Measurements from ENCODE around the gene DCDC2C.

Gene DCDC2C

GRCh38 chr2:3703757-3704355, 481 bp downstream of the DCDC2C start:
- DNase-seq (ENCODE audit: low spot score) (no peak), ATAC-seq (ENCODE audit: low read depth) (peak; percentile 10; the same call in 1 of the 3 replicates)
- Histone ChIP-seq H3K9me3 (ENCODE audit: severe bottlenecking) (no peaks in the 10 kb centered on the region), H3K36me3 (ENCODE audit: low read depth) (no peaks in the 10 kb centered on the region; the same call in 1 of the 2 replicates), H3K27ac (ENCODE audit: poor library complexity, severe bottlenecking) (no peak overlapping the region), H3K4me3 (ENCODE audit: severe bottlenecking) (no peak overlapping the region), H3K27me3 (ENCODE audit: insufficient read depth, poor library complexity, severe bottlenecking) (peaks cover 57% of the 10 kb centered on the region), H3K4me1 (ENCODE audit: insufficient read depth, poor library complexity, severe bottlenecking) (no peaks in the 10 kb centered on the region)
- TF ChIP-seq, protein P1, sequence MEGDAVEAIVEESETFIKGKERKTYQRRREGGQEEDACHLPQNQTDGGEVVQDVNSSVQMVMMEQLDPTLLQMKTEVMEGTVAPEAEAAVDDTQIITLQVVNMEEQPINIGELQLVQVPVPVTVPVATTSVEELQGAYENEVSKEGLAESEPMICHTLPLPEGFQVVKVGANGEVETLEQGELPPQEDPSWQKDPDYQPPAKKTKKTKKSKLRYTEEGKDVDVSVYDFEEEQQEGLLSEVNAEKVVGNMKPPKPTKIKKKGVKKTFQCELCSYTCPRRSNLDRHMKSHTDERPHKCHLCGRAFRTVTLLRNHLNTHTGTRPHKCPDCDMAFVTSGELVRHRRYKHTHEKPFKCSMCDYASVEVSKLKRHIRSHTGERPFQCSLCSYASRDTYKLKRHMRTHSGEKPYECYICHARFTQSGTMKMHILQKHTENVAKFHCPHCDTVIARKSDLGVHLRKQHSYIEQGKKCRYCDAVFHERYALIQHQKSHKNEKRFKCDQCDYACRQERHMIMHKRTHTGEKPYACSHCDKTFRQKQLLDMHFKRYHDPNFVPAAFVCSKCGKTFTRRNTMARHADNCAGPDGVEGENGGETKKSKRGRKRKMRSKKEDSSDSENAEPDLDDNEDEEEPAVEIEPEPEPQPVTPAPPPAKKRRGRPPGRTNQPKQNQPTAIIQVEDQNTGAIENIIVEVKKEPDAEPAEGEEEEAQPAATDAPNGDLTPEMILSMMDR (IDR thresholded peaks at IDR 0.05; ENCODE audit: poor library complexity, severe bottlenecking) = no peak

- Histone ChIP-seq H3K27me3 (ENCODE audit: insufficient read depth, poor library complexity, severe bottlenecking) (peaks cover 60% of the 10 kb centered on the region), H3K36me3 (ENCODE audit: low read depth) (no peaks in the 10 kb centered on the region; the same call in 1 of the 2 replicates), H3K9me3 (ENCODE audit: severe bottlenecking) (no peaks in the 10 kb centered on the region), H3K27ac (ENCODE audit: poor library complexity, severe bottlenecking) (no peak overlapping the region), H3K4me3 (ENCODE audit: severe bottlenecking) (no peak overlapping the region), H3K4me1 (ENCODE audit: insufficient read depth, poor library complexity, severe bottlenecking) (no peaks in the 10 kb centered on the region)
- DNase-seq (ENCODE audit: low spot score) (no peak), ATAC-seq (ENCODE audit: low read depth) (no peak)
- TF ChIP-seq, protein P1 (IDR thresholded peaks at IDR 0.05; ENCODE audit: poor library complexity, severe bottlenecking) = no peak
Measured at GRCh38 chr2:3704692-3705091, 1.3 kb downstream of the DCDC2C start.

- H3K9me3 ChIP-seq (ENCODE audit: severe bottlenecking) = no peaks in the 10 kb centered on the region
- no peak for DNase-seq (ENCODE audit: low spot score)
- H3K4me3 ChIP-seq (ENCODE audit: severe bottlenecking) = no peak overlapping the region
- H3K36me3 ChIP-seq (ENCODE audit: low read depth) = no peaks in the 10 kb centered on the region; the same call in 1 of the 2 replicates
- TF ChIP-seq, protein P1 (IDR thresholded peaks at IDR 0.05; ENCODE audit: poor library complexity, severe bottlenecking) = no peak
- no peak for ATAC-seq (ENCODE audit: low read depth)
- H3K4me1 ChIP-seq (ENCODE audit: insufficient read depth, poor library complexity, severe bottlenecking) = no peaks in the 10 kb centered on the region
- no peak overlapping the region for H3K27ac ChIP-seq (ENCODE audit: poor library complexity, severe bottlenecking)
- H3K27me3 ChIP-seq (ENCODE audit: insufficient read depth, poor library complexity, severe bottlenecking) = peaks cover 63% of the 10 kb centered on the region
Measured at GRCh38 chr2:3705782-3706181, 2.4 kb downstream of the DCDC2C start.

GRCh38 chr2:3706892-3707291, 3.5 kb downstream of the DCDC2C start:
- ATAC-seq (ENCODE audit: low read depth) (no peak), DNase-seq (ENCODE audit: low spot score) (no peak)
- Histone ChIP-seq H3K9me3 (ENCODE audit: severe bottlenecking) (no peaks in the 10 kb centered on the region), H3K27me3 (ENCODE audit: insufficient read depth, poor library complexity, severe bottlenecking) (peaks cover 57% of the 10 kb centered on the region), H3K4me3 (ENCODE audit: severe bottlenecking) (no peak overlapping the region), H3K4me1 (ENCODE audit: insufficient read depth, poor library complexity, severe bottlenecking) (no peaks in the 10 kb centered on the region), H3K27ac (ENCODE audit: poor library complexity, severe bottlenecking) (no peak overlapping the region), H3K36me3 (ENCODE audit: low read depth) (no peaks in the 10 kb centered on the region; the same call in 1 of the 2 replicates)
- TF ChIP-seq, protein P1 (IDR thresholded peaks at IDR 0.05; ENCODE audit: poor library complexity, severe bottlenecking) = no peak

- TF ChIP-seq, protein P1 (IDR thresholded peaks at IDR 0.05; ENCODE audit: poor library complexity, severe bottlenecking) = no peak
- H3K9me3 ChIP-seq (ENCODE audit: severe bottlenecking) = no peaks in the 10 kb centered on the region
- H3K36me3 ChIP-seq (ENCODE audit: low read depth) = no peaks in the 10 kb centered on the region; the same call in 1 of the 2 replicates
- H3K4me1 ChIP-seq (ENCODE audit: insufficient read depth, poor library complexity, severe bottlenecking) = no peaks in the 10 kb centered on the region
- H3K4me3 ChIP-seq (ENCODE audit: severe bottlenecking) = no peak overlapping the region
- H3K27me3 ChIP-seq (ENCODE audit: insufficient read depth, poor library complexity, severe bottlenecking) = peaks cover 40% of the 10 kb centered on the region
- DNase-seq (ENCODE audit: low spot score) (no peak), ATAC-seq (ENCODE audit: low read depth) (no peak)
- no peak overlapping the region for H3K27ac ChIP-seq (ENCODE audit: poor library complexity, severe bottlenecking)
Measured at GRCh38 chr2:3708576-3708975, 5.2 kb downstream of the DCDC2C start.
